Trophoblast cell (in vitro differentiated cells and primary cell): Measurements from ENCODE around the gene SLCO2A1.

ENCODE experiments used
- DNase-seq, 2 donors: peaks; one replicate each; pipeline ENCODE4 v3.0.0-alpha.2; 2016
- H2AFZ ChIP-seq: 2 replicates; pipeline ENCODE4 v1.6.1; 2013; ENCODE audit warnings: low read length, moderate library complexity, mild to moderate bottlenecking; ENCODE audit not compliant: insufficient read depth, poor library complexity
- H2AK5ac ChIP-seq: 2 replicates; pipeline ENCODE4 v1.6.1; 2013; ENCODE audit warnings: mild to moderate bottlenecking, low read length
- H2BK120ac ChIP-seq: 2 replicates; pipeline ENCODE4 v1.6.1; 2013; ENCODE audit warnings: low read length, mild to moderate bottlenecking, moderate library complexity; ENCODE audit not compliant: insufficient read depth, poor library complexity
- H2BK12ac ChIP-seq: 2 replicates; pipeline ENCODE4 v1.6.1; 2013; ENCODE audit warnings: mild to moderate bottlenecking, low read length, moderate library complexity
- H2BK5ac ChIP-seq: 2 replicates; pipeline ENCODE4 v1.6.1; 2013; ENCODE audit warnings: low read length, low read depth, moderate library complexity, mild to moderate bottlenecking; ENCODE audit not compliant: poor library complexity
- H3K14ac ChIP-seq: 2 replicates; pipeline ENCODE4 v1.6.1; 2013; ENCODE audit warnings: mild to moderate bottlenecking, low read length
- H3K18ac ChIP-seq: 2 replicates; pipeline ENCODE4 v1.6.1; 2013; ENCODE audit warnings: mild to moderate bottlenecking, low read length
- H3K23ac ChIP-seq: 2 replicates; pipeline ENCODE4 v1.6.1; 2013; ENCODE audit warnings: low read length
- H3K27ac ChIP-seq: 2 replicates; pipeline ENCODE4 v1.5.1; 2013; ENCODE audit warnings: low read depth, mild to moderate bottlenecking, inconsistent platforms, low read length, moderate library complexity
- H3K27me3 ChIP-seq: 2 replicates; pipeline ENCODE4 v1.6.1; 2013; ENCODE audit warnings: inconsistent platforms, mild to moderate bottlenecking, low read length, moderate library complexity; ENCODE audit not compliant: insufficient read depth
- H3K36me3 ChIP-seq, 2 experiments: 1 replicate in 1 of 2; 2 replicates in 1 of 2; pipeline ENCODE4 v1.6.1; 2013; ENCODE audit warnings: low read length in 2 of 2, mild to moderate bottlenecking in 2 of 2, moderate library complexity in 1 of 2; ENCODE audit not compliant: insufficient read depth in 2 of 2, control insufficient read depth in 1 of 2
- H3K4ac ChIP-seq: 2 replicates; pipeline ENCODE4 v1.6.1; 2013; ENCODE audit warnings: low read depth, mild to moderate bottlenecking, low read length, moderate library complexity
- H3K4me1 ChIP-seq, 2 experiments: 1 replicate in 1 of 2; 2 replicates in 1 of 2; pipeline ENCODE4 v1.6.1; 2013; ENCODE audit warnings: low read length in 2 of 2, mild to moderate bottlenecking in 2 of 2, moderate library complexity in 1 of 2; ENCODE audit not compliant: insufficient read depth in 2 of 2, control insufficient read depth in 1 of 2
- H3K4me2 ChIP-seq: 2 replicates; pipeline ENCODE4 v1.6.1; 2013; ENCODE audit warnings: inconsistent platforms, mild to moderate bottlenecking, low read length, moderate library complexity
- H3K4me3 ChIP-seq: 2 replicates; pipeline ENCODE4 v1.5.1; 2013; ENCODE audit warnings: mild to moderate bottlenecking, low read depth, low read length, inconsistent platforms
- H3K79me1 ChIP-seq: one replicate; pipeline ENCODE4 v1.6.1; 2013; ENCODE audit warnings: low read length
- H3K79me2 ChIP-seq: 2 replicates; pipeline ENCODE4 v1.6.1; 2013; ENCODE audit warnings: low read length, mild to moderate bottlenecking; ENCODE audit not compliant: control insufficient read depth, insufficient read depth, poor library complexity
- H3K9ac ChIP-seq: 2 replicates; pipeline ENCODE4 v1.6.1; 2013; ENCODE audit warnings: mild to moderate bottlenecking, low read length
- H3K9me3 ChIP-seq: 2 replicates; pipeline ENCODE4 v1.6.1; 2013; ENCODE audit warnings: low read depth, mild to moderate bottlenecking, control low read depth, inconsistent platforms, low read length; ENCODE audit not compliant: insufficient read depth
- H4K12ac ChIP-seq: 2 replicates; pipeline ENCODE4 v1.6.1; 2013; ENCODE audit warnings: low read depth, mild to moderate bottlenecking, low read length, moderate library complexity
- H4K8ac ChIP-seq: 2 replicates; pipeline ENCODE4 v1.6.1; 2013; ENCODE audit warnings: low read depth, mild to moderate bottlenecking, low read length, moderate library complexity
- H4K91ac ChIP-seq: one replicate; pipeline ENCODE4 v1.6.1; 2013; ENCODE audit warnings: low read depth, mild to moderate bottlenecking, low read length, moderate library complexity
- WGBS: extraction: QIAGEN DNeasy Blood & Tissue Kit; methylation state at CpG from one replicate; pipeline ENCODE4 v1.1.7; 2013; ENCODE audit warnings: missing lambda C conversion rate; ENCODE audit not compliant: insufficient read length, insufficient coverage; ENCODE audit errors: extremely low coverage; 5-methylcytosine and 5-hydroxymethylcytosine counted together

The SLCO2A1 gene

DNA sequence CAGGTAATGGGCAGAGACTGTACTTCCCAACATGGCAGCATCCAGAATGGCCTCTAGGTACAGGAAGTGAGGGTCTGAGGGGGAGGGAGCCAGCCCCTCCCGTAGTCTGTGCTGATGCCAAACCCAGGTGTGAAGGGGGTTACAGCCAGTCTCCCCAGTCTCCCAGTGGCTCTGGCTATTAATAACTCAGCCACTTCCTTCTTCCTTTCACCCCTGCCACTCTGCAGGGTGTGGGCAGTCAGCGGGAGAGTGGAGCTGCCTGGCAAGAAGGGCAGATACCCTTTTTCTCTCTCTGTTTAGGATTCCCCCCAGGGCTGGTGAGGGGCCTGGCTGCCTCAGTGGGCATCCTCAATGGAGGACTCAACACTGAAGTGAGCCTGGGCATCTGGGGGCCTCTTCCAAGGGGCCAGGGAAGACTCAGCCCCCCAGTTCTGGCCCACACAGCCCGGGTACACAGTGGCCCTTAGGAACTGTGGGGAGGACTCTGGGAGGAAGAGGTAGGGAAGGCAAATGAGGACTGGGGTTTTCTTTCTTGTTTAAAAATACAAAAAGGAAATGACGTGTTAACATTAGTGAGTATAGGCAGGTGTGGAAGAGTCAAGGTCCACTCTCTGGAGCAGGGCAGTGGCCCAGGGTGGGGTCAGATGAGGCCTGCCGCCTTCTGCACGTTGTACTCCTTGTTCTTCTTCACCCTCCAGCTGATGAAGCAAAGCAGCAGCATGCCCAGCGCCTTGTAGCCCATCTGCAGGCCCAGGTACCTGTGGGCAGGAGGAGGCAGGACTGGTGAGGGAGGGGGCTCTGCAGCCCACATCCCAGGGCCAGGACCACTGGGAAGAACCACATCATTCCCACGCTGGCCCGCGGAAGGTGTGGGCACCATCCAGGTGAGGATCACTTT, 95.4 kb downstream of the SLCO2A1 start:
- H4K12ac ChIP-seq, result no peak overlapping the region
- H3K9ac ChIP-seq, result no peak overlapping the region
- no CpG with 5 or more reads among the region's 10 CpGs for WGBS
- no peak overlapping the region for H4K91ac ChIP-seq
- H3K79me2 ChIP-seq, result no peaks in the 10 kb centered on the region
- H4K8ac ChIP-seq, result no peak overlapping the region
- no peak overlapping the region for H3K18ac ChIP-seq
- H3K14ac ChIP-seq, result no peak overlapping the region
- DNase-seq, result no peak
- no peak overlapping the region for H2BK120ac ChIP-seq
- peaks cover 68 to 72% of the 10 kb centered on the region in 2 experiments for H3K36me3 ChIP-seq
- H3K79me1 ChIP-seq, result no peaks in the 10 kb centered on the region
- H3K4me2 ChIP-seq, result no peak overlapping the region
- no peak overlapping the region for H2BK5ac ChIP-seq
- H2AFZ ChIP-seq, result no peak overlapping the region
- no peak overlapping the region for H2BK12ac ChIP-seq
- H3K27ac ChIP-seq, result no peak overlapping the region
- peaks cover 0 to 3% of the 10 kb centered on the region in 2 experiments for H3K4me1 ChIP-seq
- no peak overlapping the region for H3K23ac ChIP-seq
- no peak overlapping the region for H3K4me3 ChIP-seq
- no peaks in the 10 kb centered on the region for H3K27me3 ChIP-seq
- no peak overlapping the region for H3K4ac ChIP-seq
- H3K9me3 ChIP-seq, result no peaks in the 10 kb centered on the region
- H2AK5ac ChIP-seq, result no peak overlapping the region

DNA sequence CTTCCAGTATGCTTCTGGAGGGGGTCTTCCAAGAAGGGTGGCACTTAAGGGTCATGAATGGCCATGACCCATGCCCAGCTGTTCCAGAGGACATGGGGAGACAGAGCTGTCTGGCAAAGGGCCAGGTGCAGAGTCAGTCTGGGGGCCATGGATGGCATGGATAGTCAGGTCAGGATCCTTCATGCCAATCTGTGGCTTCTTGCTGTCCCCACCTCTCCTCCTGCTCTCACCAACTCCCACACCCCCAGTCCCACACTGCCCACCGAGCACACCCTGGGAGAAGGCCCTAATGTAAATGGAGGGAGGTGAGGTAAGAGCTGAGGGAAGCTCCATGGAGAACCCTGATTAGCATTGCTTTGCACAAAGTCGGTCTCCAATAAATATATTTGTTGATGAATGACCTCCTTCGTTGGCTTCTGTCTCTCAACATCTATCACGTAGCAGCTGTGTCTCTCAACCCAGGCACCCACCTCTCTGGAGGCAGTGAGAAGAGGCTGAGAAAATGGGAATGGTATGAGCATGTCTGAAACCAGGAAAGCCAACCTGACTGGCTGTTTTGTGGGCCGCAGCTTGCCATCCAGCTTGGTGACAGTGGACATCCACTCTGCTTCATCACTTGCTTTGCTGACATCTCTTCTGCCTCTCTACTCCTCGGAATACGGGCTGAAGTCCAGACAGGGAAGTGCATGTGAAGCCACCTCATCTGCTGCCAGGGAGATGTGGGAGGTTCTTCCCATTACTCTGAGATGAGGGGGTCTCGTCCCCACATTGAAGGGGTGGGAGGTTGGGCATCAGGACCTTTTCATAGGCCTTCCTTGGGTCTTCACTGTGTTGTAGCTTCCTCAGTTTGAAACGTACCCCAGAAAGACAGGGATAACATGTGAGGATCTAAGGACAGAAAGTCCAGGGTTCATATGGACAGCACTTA, 96.4 kb downstream of the SLCO2A1 start:
- H3K4ac ChIP-seq, result no peak overlapping the region
- no peak overlapping the region for H3K23ac ChIP-seq
- H3K27ac ChIP-seq, result no peak overlapping the region
- no peak overlapping the region for H3K18ac ChIP-seq
- H2AK5ac ChIP-seq, result no peak overlapping the region
- H2BK120ac ChIP-seq, result no peak overlapping the region
- H2BK5ac ChIP-seq, result no peak overlapping the region
- no peak overlapping the region for H3K4me2 ChIP-seq
- peaks cover 58 to 63% of the 10 kb centered on the region in 2 experiments for H3K36me3 ChIP-seq
- peaks cover 2 to 3% of the 10 kb centered on the region in 2 experiments for H3K4me1 ChIP-seq
- no peak overlapping the region for H3K4me3 ChIP-seq
- H4K12ac ChIP-seq, result no peak overlapping the region
- DNase-seq, result peak in 1 of 2 donors; percentile 2
- H3K79me2 ChIP-seq, result no peaks in the 10 kb centered on the region
- WGBS, result no CpG with 5 or more reads among the region's 9 CpGs
- no peak overlapping the region for H3K14ac ChIP-seq
- H3K9me3 ChIP-seq, result no peaks in the 10 kb centered on the region
- H2BK12ac ChIP-seq, result no peak overlapping the region
- no peak overlapping the region for H4K91ac ChIP-seq
- no peak overlapping the region for H4K8ac ChIP-seq
- H3K9ac ChIP-seq, result no peak overlapping the region
- H2AFZ ChIP-seq, result no peak overlapping the region
- no peaks in the 10 kb centered on the region for H3K27me3 ChIP-seq
- no peaks in the 10 kb centered on the region for H3K79me1 ChIP-seq

DNA sequence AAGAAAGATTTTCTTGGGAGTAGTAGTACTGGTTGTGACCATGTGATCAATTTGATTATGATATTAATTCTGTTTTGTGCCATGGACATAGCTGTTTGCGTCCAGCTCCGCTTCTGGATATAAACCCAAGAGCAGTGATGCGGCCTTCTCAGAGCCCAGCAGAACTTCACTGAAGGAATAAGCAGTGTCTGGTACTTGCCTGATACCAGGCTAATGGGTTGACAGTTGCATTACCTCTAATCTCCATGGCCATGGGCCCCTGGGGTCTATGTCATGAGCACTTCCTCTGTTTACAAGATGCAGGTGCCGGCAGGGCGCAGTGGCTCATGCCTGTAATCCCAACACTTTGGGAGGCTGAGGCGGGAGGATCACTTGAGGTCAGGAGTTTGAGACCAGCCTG, 97.7 kb downstream of the SLCO2A1 start:
- Histone ChIP-seq H3K4me3 (no peak overlapping the region), H3K27me3 (no peaks in the 10 kb centered on the region), H3K4me1 (peaks cover 6% of the 10 kb centered on the region in 2 experiments), H2BK120ac (no peak overlapping the region), H2AK5ac (no peak overlapping the region), H3K9me3 (no peaks in the 10 kb centered on the region), H3K79me2 (no peaks in the 10 kb centered on the region), H2BK12ac (no peak overlapping the region), H2AFZ (no peak overlapping the region), H3K27ac (no peak overlapping the region), H3K18ac (no peak overlapping the region), H3K9ac (no peak overlapping the region), H3K4me2 (no peak overlapping the region), H4K91ac (no peak overlapping the region), H3K4ac (no peak overlapping the region), H3K14ac (no peak overlapping the region), H3K23ac (no peak overlapping the region), H3K36me3 (peaks cover 46 to 49% of the 10 kb centered on the region in 2 experiments), H2BK5ac (no peak overlapping the region), H3K79me1 (peaks cover 2% of the 10 kb centered on the region), H4K8ac (no peak overlapping the region), H4K12ac (no peak overlapping the region)
- no CpG with 5 or more reads among the region's 6 CpGs for WGBS
- no peak for DNase-seq

DNA sequence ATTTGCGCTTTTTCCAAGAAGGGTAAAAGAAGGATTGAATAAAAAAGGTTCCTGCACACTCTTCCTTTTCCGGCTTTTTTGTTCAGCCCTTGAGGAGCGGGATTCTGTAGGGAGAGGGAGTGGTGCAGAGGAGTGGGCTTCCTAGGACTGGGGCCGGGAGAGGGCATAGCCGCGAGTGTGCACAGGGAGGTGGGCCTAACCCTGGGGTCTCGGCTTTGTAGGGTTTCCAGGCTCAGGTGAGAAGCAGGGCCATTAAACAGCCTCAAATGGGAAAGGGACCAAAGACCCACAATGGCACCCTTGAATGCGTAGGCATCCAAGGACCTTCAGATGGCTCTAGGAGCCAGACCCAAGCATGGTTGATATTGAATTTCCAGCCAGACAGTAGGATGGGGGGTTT, 98.6 kb downstream of the SLCO2A1 start:
- no peak overlapping the region for H2BK5ac ChIP-seq
- no peak overlapping the region for H3K23ac ChIP-seq
- no peak overlapping the region for H4K8ac ChIP-seq
- 100% methylated on average over 1 of the region's 8 CpGs for WGBS
- no peak overlapping the region for H3K9ac ChIP-seq
- no peak overlapping the region for H2BK12ac ChIP-seq
- no peak overlapping the region for H3K14ac ChIP-seq
- peaks cover 2% of the 10 kb centered on the region for H3K79me1 ChIP-seq
- H2BK120ac ChIP-seq, result no peak overlapping the region
- no peak for DNase-seq
- H3K4ac ChIP-seq, result no peak overlapping the region
- H3K27ac ChIP-seq, result no peak overlapping the region
- peaks cover 38 to 40% of the 10 kb centered on the region in 2 experiments for H3K36me3 ChIP-seq
- no peaks in the 10 kb centered on the region for H3K27me3 ChIP-seq
- peaks cover 6% of the 10 kb centered on the region in 2 experiments for H3K4me1 ChIP-seq
- H3K18ac ChIP-seq, result no peak overlapping the region
- no peak overlapping the region for H2AFZ ChIP-seq
- H2AK5ac ChIP-seq, result no peak overlapping the region
- no peaks in the 10 kb centered on the region for H3K79me2 ChIP-seq
- no peak overlapping the region for H3K4me2 ChIP-seq
- H3K4me3 ChIP-seq, result no peak overlapping the region
- H3K9me3 ChIP-seq, result no peaks in the 10 kb centered on the region
- H4K91ac ChIP-seq, result no peak overlapping the region
- H4K12ac ChIP-seq, result no peak overlapping the region
